HUES6 (cell line): ENCODE data around the gene GABPB2.

ENCODE experiments used
- H3K27ac ChIP-seq: 2 replicates; pipeline ENCODE4 v1.7.0; 2013; ENCODE audit warnings: low read depth, mild to moderate bottlenecking, low read length, inconsistent platforms
- H3K27me3 ChIP-seq: 2 replicates; pipeline ENCODE4 v1.6.1; 2013; ENCODE audit warnings: low read length; ENCODE audit not compliant: control insufficient read depth, insufficient read depth
- H3K36me3 ChIP-seq: 2 replicates; pipeline ENCODE4 v1.6.1; 2013; ENCODE audit warnings: low read length; ENCODE audit not compliant: control insufficient read depth, insufficient read depth
- H3K4me1 ChIP-seq: 2 replicates; pipeline ENCODE4 v1.6.1; 2013; ENCODE audit warnings: low read length; ENCODE audit not compliant: control insufficient read depth, insufficient read depth
- H3K4me3 ChIP-seq: 2 replicates; pipeline ENCODE4 v1.5.1; 2013; ENCODE audit warnings: low read depth, low read length
- H3K9ac ChIP-seq: one replicate; pipeline ENCODE4 v1.6.1; 2013; ENCODE audit warnings: mild to moderate bottlenecking, low read length
- H3K9me3 ChIP-seq: 2 replicates; pipeline ENCODE4 v1.6.1; 2013; ENCODE audit warnings: low read depth, low read length; ENCODE audit not compliant: control insufficient read depth, insufficient read depth

GABPB2 gene

GRCh38 chr1:151098126-151098525 is 27.6 kb downstream of the GABPB2 start:
- no peaks in the 10 kb centered on the region for H3K4me1 ChIP-seq
- H3K9me3 ChIP-seq = no peaks in the 10 kb centered on the region
- H3K27ac ChIP-seq = no peak overlapping the region
- H3K27me3 ChIP-seq = no peaks in the 10 kb centered on the region
- H3K36me3 ChIP-seq = no peaks in the 10 kb centered on the region
- no peak overlapping the region for H3K4me3 ChIP-seq
- H3K9ac ChIP-seq = no peak overlapping the region

- Histone ChIP-seq H3K9ac (no peak overlapping the region), H3K4me1 (no peaks in the 10 kb centered on the region), H3K9me3 (no peaks in the 10 kb centered on the region), H3K27ac (no peak overlapping the region), H3K4me3 (no peak overlapping the region), H3K36me3 (no peaks in the 10 kb centered on the region), H3K27me3 (no peaks in the 10 kb centered on the region)
Observed at GRCh38 chr1:151104630-151105029, 34.1 kb downstream of the GABPB2 start.

- Histone ChIP-seq H3K36me3 (no peaks in the 10 kb centered on the region), H3K27me3 (no peaks in the 10 kb centered on the region), H3K4me3 (no peak overlapping the region), H3K4me1 (no peaks in the 10 kb centered on the region), H3K27ac (no peak overlapping the region), H3K9me3 (no peaks in the 10 kb centered on the region), H3K9ac (no peak overlapping the region)
Observed at GRCh38 chr1:151106894-151107293, 36.3 kb downstream of the GABPB2 start.

- Histone ChIP-seq H3K27me3 (no peaks in the 10 kb centered on the region), H3K9me3 (no peaks in the 10 kb centered on the region), H3K4me3 (no peak overlapping the region), H3K9ac (no peak overlapping the region), H3K4me1 (no peaks in the 10 kb centered on the region), H3K36me3 (no peaks in the 10 kb centered on the region), H3K27ac (no peak overlapping the region)
Observed at GRCh38 chr1:151108331-151108730, 37.8 kb downstream of the GABPB2 start.

GRCh38 chr1:151113877-151114276 is 43.3 kb downstream of the GABPB2 start:
- no peak overlapping the region for H3K27ac ChIP-seq
- H3K27me3 ChIP-seq = no peaks in the 10 kb centered on the region
- H3K36me3 ChIP-seq = no peaks in the 10 kb centered on the region
- no peak overlapping the region for H3K9ac ChIP-seq
- no peaks in the 10 kb centered on the region for H3K4me1 ChIP-seq
- no peak overlapping the region for H3K4me3 ChIP-seq
- H3K9me3 ChIP-seq = no peaks in the 10 kb centered on the region

- H3K9me3 ChIP-seq = no peaks in the 10 kb centered on the region
- no peak overlapping the region for H3K27ac ChIP-seq
- H3K4me1 ChIP-seq = peaks cover 8% of the 10 kb centered on the region
- no peaks in the 10 kb centered on the region for H3K27me3 ChIP-seq
- H3K9ac ChIP-seq = no peak overlapping the region
- H3K36me3 ChIP-seq = no peaks in the 10 kb centered on the region
- H3K4me3 ChIP-seq = no peak overlapping the region
Observed at GRCh38 chr1:151124763-151125403, 54.3 kb downstream of the GABPB2 start.

GRCh38 chr1:151128800-151129199 is 58.2 kb downstream of the GABPB2 start:
- H3K27ac ChIP-seq = no peak overlapping the region
- H3K9me3 ChIP-seq = no peaks in the 10 kb centered on the region
- no peak overlapping the region for H3K9ac ChIP-seq
- H3K4me1 ChIP-seq = peaks cover 24% of the 10 kb centered on the region
- no peaks in the 10 kb centered on the region for H3K36me3 ChIP-seq
- no peak overlapping the region for H3K4me3 ChIP-seq
- peaks cover 18% of the 10 kb centered on the region; the same call in 1 of the 2 replicates for H3K27me3 ChIP-seq

- peaks cover 18% of the 10 kb centered on the region; the same call in 1 of the 2 replicates for H3K27me3 ChIP-seq
- H3K4me1 ChIP-seq = peaks cover 16% of the 10 kb centered on the region; the same call in 1 of the 2 replicates
- peak overlapping the region; percentile 5 for H3K9ac ChIP-seq
- no peak overlapping the region for H3K27ac ChIP-seq
- H3K36me3 ChIP-seq = peaks cover 19% of the 10 kb centered on the region
- H3K4me3 ChIP-seq = peak overlapping the region; percentile 52
- H3K9me3 ChIP-seq = no peaks in the 10 kb centered on the region
Observed at GRCh38 chr1:151130987-151131586, 60.5 kb downstream of the GABPB2 start.

- Histone ChIP-seq H3K4me3 (peak overlapping the region; percentile 52), H3K4me1 (peaks cover 16% of the 10 kb centered on the region; the same call in 1 of the 2 replicates), H3K27ac (no peak overlapping the region; the same call in 1 of the 2 replicates), H3K27me3 (peaks cover 18% of the 10 kb centered on the region; the same call in 1 of the 2 replicates), H3K9ac (peak overlapping the region; percentile 1), H3K36me3 (peaks cover 26% of the 10 kb centered on the region), H3K9me3 (no peaks in the 10 kb centered on the region)
Observed at GRCh38 chr1:151131701-151132334, 61.3 kb downstream of the GABPB2 start.

- H3K27ac ChIP-seq = no peak overlapping the region; the same call in 1 of the 2 replicates
- peak overlapping the region; percentile 56 for H3K4me3 ChIP-seq
- peaks cover 16% of the 10 kb centered on the region; the same call in 1 of the 2 replicates for H3K4me1 ChIP-seq
- no peaks in the 10 kb centered on the region for H3K9me3 ChIP-seq
- H3K9ac ChIP-seq = no peak overlapping the region
- peaks cover 18% of the 10 kb centered on the region; the same call in 1 of the 2 replicates for H3K27me3 ChIP-seq
- H3K36me3 ChIP-seq = peaks cover 26% of the 10 kb centered on the region
Observed at GRCh38 chr1:151132335-151133017, 61.9 kb downstream of the GABPB2 start.
